Upper lobe of left lung (tissue), 6 donors: ENCODE measurements around the gene METTL13. TPM values are rescaled to one million over a fixed set of nuclear protein-coding genes. Genes with fewer than 3 reads are reported as not detected.

Experiments
- ATAC-seq, 2 donors: fragments of 200-7000 bp; cut with Tn5 transposase; one replicate each; pipeline ENCODE4 v1.9.1; 2022; ENCODE audit warnings: mild to moderate bottlenecking in 2 of 2, moderate library complexity in 2 of 2; ENCODE audit not compliant: low FRiP score in 2 of 2
- DNase-seq, 2 donors: peaks; one replicate each; pipeline ENCODE4 v3.0.0-alpha.2; 2019 to 2020
- H3K27ac ChIP-seq, 4 donors: fragments of 200-600 bp; sonication (generic); one replicate each; pipeline ENCODE4 v1.5.1; 2016 to 2019
- H3K27me3 ChIP-seq, 4 donors: fragments of 200-600 bp; sonication (generic); one replicate each; pipeline ENCODE4 v1.5.1; 2017 to 2019
- H3K36me3 ChIP-seq, 4 donors: fragments of 200-600 bp; sonication (generic); one replicate each; pipeline ENCODE4 v1.5.1; 2016 to 2019
- H3K4me1 ChIP-seq, 4 donors: fragments of 200-600 bp; sonication (generic); one replicate each; pipeline ENCODE4 v1.5.1; 2018 to 2019
- H3K4me3 ChIP-seq, 4 donors: fragments of 200-600 bp; sonication (generic); one replicate each; pipeline ENCODE4 v1.5.1; 2017 to 2019; ENCODE audit warnings: mild to moderate bottlenecking in 2 of 4, moderate library complexity in 1 of 4
- H3K9me3 ChIP-seq, 4 donors: fragments of 200-600 bp; sonication (generic); one replicate each; pipeline ENCODE4 v1.5.1; 2018 to 2019
- EP300 ChIP-seq, 4 donors: sonication (generic); formaldehyde crosslinking; IDR thresholded peaks; one replicate each; pipeline ENCODE4 v1.5.1; 2017; ENCODE audit warnings: antibody characterized with exemption in 4 of 4, control low read depth in 2 of 4
- POLR2A ChIP-seq, 4 donors: fragments of 450-650 bp; IDR thresholded peaks; one replicate each; pipeline ENCODE4 v1.5.1; 2016 to 2017; ENCODE audit warnings: antibody characterized with exemption in 4 of 4, mild to moderate bottlenecking in 2 of 4
- POLR2AphosphoS5 ChIP-seq, 2 donors: sonication (generic); formaldehyde crosslinking; IDR thresholded peaks; one replicate each; pipeline ENCODE4 v1.5.1; 2017; ENCODE audit warnings: antibody characterized with exemption in 2 of 2
- WGBS, 2 donors: methylation state at CpG; one replicate each; pipeline ENCODE4 v1.1.5; 2017 to 2018; 5-methylcytosine and 5-hydroxymethylcytosine counted together
- total RNA-seq, 6 donors: library from RNA; depleted of rRNA in 4 of 6; stranded (reverse); fragments of >200 nt in 4 of 6; gene quantifications; one replicate each; pipeline versions ENCODE4 v1.1.0 to v1.2.1, GENCODE V29; 2016 to 2021
- TF ChIP-seq, protein P1 (sequence below), 6 experiments: fragments of 450-650 bp in 4 of 6; fragments of 200-600 bp in 2 of 6; sonication (generic) in 2 of 6; IDR thresholded peaks; one replicate each; pipeline ENCODE4 v1.5.1; 2016 to 2019; ENCODE audit warnings: antibody characterized with exemption in 6 of 6
- donor health status: DM: no; HTN: no; CAD: no; lungs with moderate emphysema.
- donor health status: DM: no; HTN: yes; CAD: no; lungs with severe emphysema.

The METTL13 gene
- total RNA-seq, 6 donors from 2014 or later: 13.9 to 33.5 (median 27.6) TPM

DNA sequence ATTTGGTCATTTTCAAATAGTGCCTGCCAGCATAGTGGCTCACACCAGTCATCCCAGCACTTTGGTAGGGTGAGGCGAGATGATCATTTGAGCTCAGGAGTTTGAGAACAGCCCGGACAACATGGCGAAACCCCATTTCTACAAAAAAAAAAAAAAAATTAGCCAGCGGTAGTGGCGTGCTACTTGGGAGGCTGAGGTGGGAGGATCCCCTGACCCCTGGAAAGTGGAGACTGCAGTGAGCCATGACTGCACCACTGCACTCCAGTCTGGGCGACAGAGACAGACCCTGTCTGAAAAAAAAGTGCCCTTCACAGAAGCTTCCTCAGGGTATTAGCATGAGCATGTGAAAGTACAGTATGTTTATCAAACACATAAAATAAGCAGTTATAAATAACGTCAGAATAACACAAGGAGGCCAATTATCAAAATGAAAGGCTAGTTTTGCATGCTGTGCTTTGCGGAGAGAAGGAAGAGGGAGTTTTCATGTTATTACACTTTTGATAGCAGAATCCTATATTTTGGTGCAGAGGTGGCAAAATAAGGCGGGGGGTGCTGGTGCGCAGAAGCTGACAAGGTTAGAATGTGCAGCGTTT lies 781 bp upstream of the METTL13 start:
- peak overlapping the region; percentile 35 to 97 (median 78) for H3K4me3 ChIP-seq
- H3K9me3 ChIP-seq: no peaks in the 10 kb centered on the region
- WGBS, 2 donors: 39 to 40% methylated on average over 11 of the region's 11 CpGs
- peak overlapping the region; percentile 86 to 93 (median 89) for H3K27ac ChIP-seq
- DNase-seq (no peak), ATAC-seq (no peak)
- peaks cover 0 to 24% (median 12%) of the 10 kb centered on the region in 4 donors for H3K36me3 ChIP-seq
- peaks cover 26 to 43% (median 31%) of the 10 kb centered on the region in 4 donors for H3K4me1 ChIP-seq
- no peaks in the 10 kb centered on the region for H3K27me3 ChIP-seq
- TF ChIP-seq EP300 (IDR thresholded peaks at IDR 0.05): no peak
- no peak for TF ChIP-seq POLR2A (IDR thresholded peaks at IDR 0.05)
- TF ChIP-seq POLR2AphosphoS5 (IDR thresholded peaks at IDR 0.05): no peak
- TF ChIP-seq, protein P1, sequence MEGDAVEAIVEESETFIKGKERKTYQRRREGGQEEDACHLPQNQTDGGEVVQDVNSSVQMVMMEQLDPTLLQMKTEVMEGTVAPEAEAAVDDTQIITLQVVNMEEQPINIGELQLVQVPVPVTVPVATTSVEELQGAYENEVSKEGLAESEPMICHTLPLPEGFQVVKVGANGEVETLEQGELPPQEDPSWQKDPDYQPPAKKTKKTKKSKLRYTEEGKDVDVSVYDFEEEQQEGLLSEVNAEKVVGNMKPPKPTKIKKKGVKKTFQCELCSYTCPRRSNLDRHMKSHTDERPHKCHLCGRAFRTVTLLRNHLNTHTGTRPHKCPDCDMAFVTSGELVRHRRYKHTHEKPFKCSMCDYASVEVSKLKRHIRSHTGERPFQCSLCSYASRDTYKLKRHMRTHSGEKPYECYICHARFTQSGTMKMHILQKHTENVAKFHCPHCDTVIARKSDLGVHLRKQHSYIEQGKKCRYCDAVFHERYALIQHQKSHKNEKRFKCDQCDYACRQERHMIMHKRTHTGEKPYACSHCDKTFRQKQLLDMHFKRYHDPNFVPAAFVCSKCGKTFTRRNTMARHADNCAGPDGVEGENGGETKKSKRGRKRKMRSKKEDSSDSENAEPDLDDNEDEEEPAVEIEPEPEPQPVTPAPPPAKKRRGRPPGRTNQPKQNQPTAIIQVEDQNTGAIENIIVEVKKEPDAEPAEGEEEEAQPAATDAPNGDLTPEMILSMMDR (IDR thresholded peaks at IDR 0.05): no peak

DNA sequence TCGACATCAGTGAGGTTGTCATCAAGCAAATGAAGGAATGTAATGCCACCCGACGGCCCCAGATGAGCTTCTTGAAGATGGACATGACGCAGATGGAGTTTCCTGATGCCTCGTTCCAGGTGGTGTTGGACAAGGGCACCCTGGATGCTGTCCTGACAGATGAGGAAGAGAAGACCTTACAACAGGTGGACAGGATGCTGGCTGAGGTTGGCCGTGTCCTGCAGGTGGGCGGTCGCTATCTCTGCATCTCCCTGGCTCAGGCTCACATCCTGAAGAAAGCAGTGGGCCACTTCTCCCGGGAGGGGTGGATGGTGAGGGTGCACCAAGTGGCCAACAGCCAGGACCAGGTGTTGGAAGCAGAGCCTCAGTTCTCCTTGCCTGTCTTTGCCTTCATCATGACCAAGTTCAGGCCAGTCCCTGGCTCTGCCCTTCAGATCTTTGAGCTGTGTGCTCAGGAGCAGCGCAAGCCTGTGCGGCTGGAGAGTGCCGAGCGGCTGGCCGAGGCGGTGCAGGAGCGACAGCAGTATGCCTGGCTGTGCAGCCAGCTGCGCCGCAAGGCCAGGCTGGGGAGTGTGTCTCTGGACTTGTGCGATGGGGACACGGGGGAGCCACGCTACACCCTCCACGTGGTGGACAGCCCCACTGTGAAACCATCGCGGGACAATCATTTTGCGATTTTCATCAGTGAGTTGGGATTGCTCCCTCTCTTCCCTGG lies 2.5 kb downstream of the METTL13 start:
- no peaks in the 10 kb centered on the region for H3K9me3 ChIP-seq
- ATAC-seq (no peak), DNase-seq (peak in 1 of 2 donors; percentile 72)
- no peaks in the 10 kb centered on the region for H3K27me3 ChIP-seq
- peaks cover 18 to 57% (median 44%) of the 10 kb centered on the region in 4 donors for H3K36me3 ChIP-seq
- no peak for TF ChIP-seq EP300 (IDR thresholded peaks at IDR 0.05)
- TF ChIP-seq POLR2A (IDR thresholded peaks at IDR 0.05): no peak
- TF ChIP-seq POLR2AphosphoS5 (IDR thresholded peaks at IDR 0.05): no peak
- TF ChIP-seq, protein P1 (IDR thresholded peaks at IDR 0.05): no peak
- H3K4me1 ChIP-seq: peaks cover 26 to 48% (median 33%) of the 10 kb centered on the region in 4 donors
- 92 to 93% methylated on average over 20 to 25 of the region's 25 CpGs for WGBS, 2 donors
- H3K4me3 ChIP-seq: no peak overlapping the region
- no peak overlapping the region for H3K27ac ChIP-seq

DNA sequence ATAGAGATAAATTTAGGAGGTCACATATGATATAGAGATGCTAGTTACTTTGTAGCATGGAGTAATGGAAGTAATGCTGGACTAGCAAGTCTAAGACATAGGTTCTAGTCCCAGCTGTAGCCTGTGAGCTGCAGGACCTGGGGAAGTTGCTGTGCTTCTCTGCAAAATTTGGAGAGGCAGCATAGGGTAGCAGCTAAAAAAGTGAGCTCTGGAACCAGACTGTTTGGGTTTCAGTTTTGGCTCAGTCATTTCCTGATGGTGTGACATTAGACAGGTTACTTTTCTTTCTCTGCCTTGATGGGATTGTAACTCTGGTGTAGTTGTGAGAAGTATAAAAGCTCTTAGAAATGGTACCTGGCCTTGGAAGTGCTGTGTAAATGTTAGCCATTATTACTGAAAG lies 3.3 kb downstream of the METTL13 start:
- DNase-seq (no peak), ATAC-seq (no peak)
- Histone ChIP-seq H3K36me3 (peaks cover 25 to 65% (median 47%) of the 10 kb centered on the region in 4 donors), H3K4me3 (no peak overlapping the region), H3K9me3 (no peaks in the 10 kb centered on the region), H3K27ac (no peak overlapping the region), H3K4me1 (peaks cover 26 to 48% (median 34%) of the 10 kb centered on the region in 4 donors), H3K27me3 (no peaks in the 10 kb centered on the region)
- TF ChIP-seq, protein P1 (IDR thresholded peaks at IDR 0.05): no peak
- no peak for TF ChIP-seq EP300 (IDR thresholded peaks at IDR 0.05)
- TF ChIP-seq POLR2AphosphoS5 (IDR thresholded peaks at IDR 0.05): no peak
- no peak for TF ChIP-seq POLR2A (IDR thresholded peaks at IDR 0.05)

DNA sequence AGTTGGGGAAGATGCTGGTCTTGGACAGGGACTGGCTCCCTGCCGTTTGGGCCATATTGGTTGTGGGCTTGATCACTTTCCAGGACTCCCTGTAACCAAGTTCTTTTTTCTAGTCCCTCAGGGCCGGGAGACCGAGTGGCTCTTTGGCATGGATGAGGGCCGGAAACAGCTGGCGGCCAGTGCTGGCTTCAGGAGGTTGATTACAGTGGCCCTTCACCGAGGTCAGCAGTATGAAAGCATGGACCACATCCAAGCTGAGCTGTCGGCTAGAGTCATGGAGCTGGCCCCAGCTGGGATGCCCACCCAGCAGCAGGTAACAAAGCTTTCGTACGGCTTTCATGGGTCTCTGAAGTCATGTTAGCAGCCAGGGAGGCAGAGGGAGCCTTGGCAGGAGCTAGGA lies 4.3 kb downstream of the METTL13 start:
- WGBS, 2 donors: 87 to 95% methylated on average over 4 to 9 of the region's 9 CpGs
- no peaks in the 10 kb centered on the region for H3K9me3 ChIP-seq
- no peak overlapping the region for H3K27ac ChIP-seq
- TF ChIP-seq, protein P1 (IDR thresholded peaks at IDR 0.05): no peak
- TF ChIP-seq EP300 (IDR thresholded peaks at IDR 0.05) (no peak), POLR2A (IDR thresholded peaks at IDR 0.05) (no peak), POLR2AphosphoS5 (IDR thresholded peaks at IDR 0.05) (no peak)
- H3K36me3 ChIP-seq: peaks cover 32 to 75% (median 56%) of the 10 kb centered on the region in 4 donors
- ATAC-seq (no peak), DNase-seq (no peak)
- H3K4me3 ChIP-seq: no peak overlapping the region
- no peaks in the 10 kb centered on the region for H3K27me3 ChIP-seq
- H3K4me1 ChIP-seq: peaks cover 21 to 44% (median 29%) of the 10 kb centered on the region in 4 donors
